WTC11 (cell line): ENCODE measurements around the gene ELMO1. TPM values are rescaled to one million over a fixed set of nuclear protein-coding genes. Genes with fewer than 3 reads are reported as not detected.
A peak's percentile ranks its signal among the peaks of the same experiment; 100 is the strongest.

Experiments
- ATAC-seq: fragments of 200-7000 bp; cut with Tn5 transposase; 2 replicates; pipeline ENCODE4 v1.10.0; 2021; ENCODE audit warnings: mild to moderate bottlenecking, moderate library complexity
- CTCF ChIA-PET: fragments of 300-600 bp; sonication (Branson Sonifier 250); formaldehyde crosslinking; loops from one replicate; lab custom pipeline; 2021; ENCODE audit warnings: antibody characterized with exemption; lab: Charles Lee
- POLR2A ChIA-PET: fragments of 350-600 bp; sonication (Branson Sonifier 250); formaldehyde crosslinking; loops from one replicate; lab custom pipeline; 2021; ENCODE audit warnings: antibody characterized with exemption; lab: Charles Lee
- DNase-seq: peaks from one replicate; pipeline ENCODE4 v3.0.0; 2021; ENCODE audit warnings: low spot score
- H3K27ac Mint-ChIP-seq: 2 replicates; pipeline ENCODE4 v1.8.0; 2021; ENCODE audit warnings: mixed read lengths
- H3K27me3 Mint-ChIP-seq: 2 replicates; pipeline ENCODE4 v1.8.0; 2021; ENCODE audit warnings: low read depth, mild to moderate bottlenecking, moderate library complexity, mixed read lengths
- H3K36me3 Mint-ChIP-seq: 2 replicates; pipeline ENCODE4 v1.8.0; 2021; ENCODE audit warnings: mixed read lengths
- H3K4me1 Mint-ChIP-seq: 2 replicates; pipeline ENCODE4 v1.8.0; 2022; ENCODE audit warnings: mixed read lengths
- H3K4me3 Mint-ChIP-seq: 2 replicates; pipeline ENCODE4 v1.8.0; 2021; ENCODE audit warnings: mild to moderate bottlenecking, moderate library complexity, mixed read lengths
- H3K9me3 Mint-ChIP-seq: 2 replicates; pipeline ENCODE4 v1.8.0; 2021; ENCODE audit warnings: mixed read lengths
- AR ChIP-seq: fragments of 250-450 bp; sonication (Bioruptor Pico); IDR thresholded peaks from 2 replicates; pipeline ENCODE4 v1.9.0; 2021; ENCODE audit warnings: mild to moderate bottlenecking
- ATF2 ChIP-seq: sonication (generic); formaldehyde crosslinking; IDR thresholded peaks from 2 replicates; pipeline ENCODE4 v1.8.1; 2022; ENCODE audit warnings: low read depth, missing genetic modification reagents, borderline replicate concordance
- ATF6 ChIP-seq: sonication (generic); formaldehyde crosslinking; IDR thresholded peaks from 2 replicates; pipeline ENCODE4 v1.8.1; 2023; ENCODE audit warnings: mild to moderate bottlenecking, missing genetic modification reagents
- CREM ChIP-seq: sonication (generic); formaldehyde crosslinking; IDR thresholded peaks from 2 replicates; pipeline ENCODE4 v1.8.1; 2022; ENCODE audit warnings: mild to moderate bottlenecking, missing genetic modification reagents, moderate library complexity
- EMX1 ChIP-seq: fragments of 250-450 bp; sonication (Bioruptor Pico); IDR thresholded peaks from 2 replicates; pipeline ENCODE4 v1.8.0; 2021; ENCODE audit warnings: mild to moderate bottlenecking
- JAZF1 ChIP-seq: fragments of 250-450 bp; sonication (Bioruptor Pico); IDR thresholded peaks from 2 replicates; pipeline ENCODE4 v1.9.0; 2021; ENCODE audit warnings: moderate library complexity, mild to moderate bottlenecking, inconsistent platforms
- JUN ChIP-seq: sonication (generic); formaldehyde crosslinking; IDR thresholded peaks from 2 replicates; pipeline ENCODE4 v1.8.0; 2023; ENCODE audit warnings: mild to moderate bottlenecking, missing genetic modification reagents
- KAT7 ChIP-seq: sonication (generic); formaldehyde crosslinking; IDR thresholded peaks from 2 replicates; pipeline ENCODE4 v1.8.1; 2023; ENCODE audit warnings: missing genetic modification reagents, mild to moderate bottlenecking, borderline replicate concordance
- MAX ChIP-seq: sonication (generic); formaldehyde crosslinking; IDR thresholded peaks from 2 replicates; pipeline ENCODE4 v1.8.0; 2022; ENCODE audit warnings: mild to moderate bottlenecking, missing genetic modification reagents
- MXD4 ChIP-seq: fragments of 250-450 bp; sonication (Bioruptor Pico); IDR thresholded peaks from 2 replicates; pipeline ENCODE4 v1.8.0; 2021; ENCODE audit warnings: mild to moderate bottlenecking, moderate library complexity, borderline replicate concordance
- OVOL2 ChIP-seq: fragments of 250-450 bp; sonication (Bioruptor Pico); IDR thresholded peaks from 2 replicates; pipeline ENCODE4 v1.9.0; 2021; ENCODE audit warnings: mild to moderate bottlenecking, borderline replicate concordance
- PRRX2 ChIP-seq: fragments of 250-450 bp; sonication (Bioruptor Pico); IDR thresholded peaks from 2 replicates; pipeline ENCODE4 v1.8.0; 2021; ENCODE audit warnings: mild to moderate bottlenecking
- SMAD3 ChIP-seq: sonication (generic); formaldehyde crosslinking; IDR thresholded peaks from 2 replicates; pipeline ENCODE4 v1.8.0; 2022; ENCODE audit warnings: missing genetic modification reagents, mild to moderate bottlenecking, borderline replicate concordance
- SMAD4 ChIP-seq: sonication (generic); formaldehyde crosslinking; IDR thresholded peaks from 2 replicates; pipeline ENCODE4 v1.8.0; 2022; ENCODE audit warnings: mild to moderate bottlenecking, missing genetic modification reagents
- TEAD4 ChIP-seq: sonication (generic); formaldehyde crosslinking; IDR thresholded peaks from 2 replicates; pipeline ENCODE4 v1.8.0; 2022; ENCODE audit warnings: mild to moderate bottlenecking, missing genetic modification reagents
- TP53 ChIP-seq: sonication (generic); formaldehyde crosslinking; IDR thresholded peaks from 2 replicates; pipeline ENCODE4 v1.8.1; 2023; ENCODE audit warnings: mild to moderate bottlenecking, missing genetic modification reagents
- ZNF219 ChIP-seq: sonication (generic); formaldehyde crosslinking; IDR thresholded peaks from 2 replicates; pipeline ENCODE4 v1.8.0; 2023; ENCODE audit warnings: missing genetic modification reagents, mild to moderate bottlenecking, borderline replicate concordance
- ZNF317 ChIP-seq: sonication (generic); formaldehyde crosslinking; IDR thresholded peaks from 2 replicates; pipeline ENCODE4 v1.8.1; 2023; ENCODE audit warnings: low read depth, mild to moderate bottlenecking, moderate library complexity, missing genetic modification reagents, borderline replicate concordance
- total RNA-seq: library from RNA; stranded (reverse); gene quantifications from 3 replicates; pipeline ENCODE4 v1.2.3, GENCODE V29; 2021
- TF ChIP-seq, protein P1 (sequence below): sonication (generic); formaldehyde crosslinking; conservative IDR thresholded peaks from 2 replicates; pipeline ENCODE4 v1.8.1; 2022; ENCODE audit warnings: mild to moderate bottlenecking, missing genetic modification reagents
- TF ChIP-seq, protein P2 (sequence below): sonication (generic); formaldehyde crosslinking; conservative IDR thresholded peaks from 2 replicates; pipeline ENCODE4 v1.8.1; 2023; ENCODE audit warnings: mild to moderate bottlenecking, low read depth, missing genetic modification reagents, moderate library complexity

Gene ELMO1
- total RNA-seq, 1 experiment from 2014 or later: 19.4 TPM

GRCh38 chr7:37205451-37205850 lies 243.2 kb downstream of the ELMO1 start:
- Mint-ChIP-seq H3K4me3 (no peak overlapping the region), H3K4me1 (peaks cover 7% of the 10 kb centered on the region), H3K27me3 (no peaks in the 10 kb centered on the region), H3K27ac (peak overlapping the region; percentile 24; the same call in 1 of the 2 replicates), H3K9me3 (peaks cover 13% of the 10 kb centered on the region; the same call in 1 of the 2 replicates), H3K36me3 (peaks cover 16% of the 10 kb centered on the region)
- DNase-seq (no peak), ATAC-seq (no peak)
- POLR2A ChIA-PET: no interaction called here
- CTCF ChIA-PET: interaction anchor here (0.9 kb wide), 1 partner anchor 29 kb away, joined by 3 read pairs; no protein-coding TSS in a partner anchor
- TF ChIP-seq AR (no peak), SMAD4 (CRISPR knock-in tag) (no peak), ATF2 (CRISPR knock-in tag) (no peak), PRRX2 (no peak), TP53 (no peak), KAT7 (CRISPR knock-in tag) (no peak), EMX1 (CRISPR knock-in tag) (no peak), OVOL2 (CRISPR knock-in tag) (no peak), JUN (CRISPR knock-in tag) (no peak), TEAD4 (no peak), ZNF219 (CRISPR knock-in tag) (no peak), ATF6 (CRISPR knock-in tag) (no peak), CREM (no peak), ZNF317 (no peak), MXD4 (no peak), JAZF1 (CRISPR knock-in tag) (no peak), SMAD3 (CRISPR knock-in tag) (no peak), MAX (CRISPR knock-in tag) (no peak)
- TF ChIP-seq, protein P1, sequence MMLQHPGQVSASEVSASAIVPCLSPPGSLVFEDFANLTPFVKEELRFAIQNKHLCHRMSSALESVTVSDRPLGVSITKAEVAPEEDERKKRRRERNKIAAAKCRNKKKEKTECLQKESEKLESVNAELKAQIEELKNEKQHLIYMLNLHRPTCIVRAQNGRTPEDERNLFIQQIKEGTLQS (CRISPR knock-in tag): no peak
- TF ChIP-seq, protein P2, sequence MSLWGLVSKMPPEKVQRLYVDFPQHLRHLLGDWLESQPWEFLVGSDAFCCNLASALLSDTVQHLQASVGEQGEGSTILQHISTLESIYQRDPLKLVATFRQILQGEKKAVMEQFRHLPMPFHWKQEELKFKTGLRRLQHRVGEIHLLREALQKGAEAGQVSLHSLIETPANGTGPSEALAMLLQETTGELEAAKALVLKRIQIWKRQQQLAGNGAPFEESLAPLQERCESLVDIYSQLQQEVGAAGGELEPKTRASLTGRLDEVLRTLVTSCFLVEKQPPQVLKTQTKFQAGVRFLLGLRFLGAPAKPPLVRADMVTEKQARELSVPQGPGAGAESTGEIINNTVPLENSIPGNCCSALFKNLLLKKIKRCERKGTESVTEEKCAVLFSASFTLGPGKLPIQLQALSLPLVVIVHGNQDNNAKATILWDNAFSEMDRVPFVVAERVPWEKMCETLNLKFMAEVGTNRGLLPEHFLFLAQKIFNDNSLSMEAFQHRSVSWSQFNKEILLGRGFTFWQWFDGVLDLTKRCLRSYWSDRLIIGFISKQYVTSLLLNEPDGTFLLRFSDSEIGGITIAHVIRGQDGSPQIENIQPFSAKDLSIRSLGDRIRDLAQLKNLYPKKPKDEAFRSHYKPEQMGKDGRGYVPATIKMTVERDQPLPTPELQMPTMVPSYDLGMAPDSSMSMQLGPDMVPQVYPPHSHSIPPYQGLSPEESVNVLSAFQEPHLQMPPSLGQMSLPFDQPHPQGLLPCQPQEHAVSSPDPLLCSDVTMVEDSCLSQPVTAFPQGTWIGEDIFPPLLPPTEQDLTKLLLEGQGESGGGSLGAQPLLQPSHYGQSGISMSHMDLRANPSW: no peak
